ENCODE results near the gene NUP93. TPM values are rescaled to one million over a fixed set of nuclear protein-coding genes. Genes with fewer than 3 reads are reported as not detected.
"Not testable (repeated sequence)": the region's sequence is repeated elsewhere in the genome, so short reads cannot be mapped to it uniquely, and the experiment has no call there.

Gene NUP93
- total RNA-seq, 2 donors from 2014 or later, result 38.8 to 73.3 TPM

- no peaks in the 10 kb centered on the region for H3K27me3 ChIP-seq (replicated peaks; ENCODE audit: insufficient read depth)
- DNase-seq (ENCODE audit: low spot score), result no peak
- H3K36me3 ChIP-seq, result no peaks in the 10 kb centered on the region
- TF ChIP-seq POLR2A (IDR thresholded peaks at IDR 0.05), result no peak
- no peak for TF ChIP-seq POLR2AphosphoS5 (IDR thresholded peaks at IDR 0.05)
- no peak for TF ChIP-seq CTCF (IDR thresholded peaks at IDR 0.05)
- WGBS, result 95% methylated on average over 3 of the region's 3 CpGs
- no peaks in the 10 kb centered on the region for H3K4me1 ChIP-seq (replicated peaks)
- H3K4me3 ChIP-seq, result no peak overlapping the region
- intact Hi-C loops (cut with DNase I), result no loop called here
- H3K9me3 ChIP-seq, result no peaks in the 10 kb centered on the region
- H3K27ac ChIP-seq, result no peak overlapping the region
Measured at GRCh38 chr16:56798955-56799354, 69.0 kb downstream of the NUP93 start.

GRCh38 chr16:56800355-56800754 lies 70.4 kb downstream of the NUP93 start:
- TF ChIP-seq POLR2AphosphoS5 (IDR thresholded peaks at IDR 0.05) (no peak), POLR2A (IDR thresholded peaks at IDR 0.05) (no peak), CTCF (IDR thresholded peaks at IDR 0.05) (no peak)
- Histone ChIP-seq H3K36me3 (no peaks in the 10 kb centered on the region), H3K9me3 (no peaks in the 10 kb centered on the region), H3K27me3 (replicated peaks; ENCODE audit: insufficient read depth) (no peaks in the 10 kb centered on the region), H3K4me1 (replicated peaks) (no peaks in the 10 kb centered on the region), H3K4me3 (no peak overlapping the region), H3K27ac (no peak overlapping the region)
- DNase-seq (ENCODE audit: low spot score), result no peak
- 91% methylated on average over 1 of the region's 1 CpG for WGBS
- intact Hi-C loops (cut with DNase I), result no loop called here

- no peak for DNase-seq (ENCODE audit: low spot score)
- no peaks in the 10 kb centered on the region for H3K27me3 ChIP-seq (replicated peaks; ENCODE audit: insufficient read depth)
- TF ChIP-seq POLR2A (IDR thresholded peaks at IDR 0.05) (no peak), CTCF (IDR thresholded peaks at IDR 0.05) (no peak), POLR2AphosphoS5 (IDR thresholded peaks at IDR 0.05) (no peak)
- no peaks in the 10 kb centered on the region for H3K4me1 ChIP-seq (replicated peaks)
- intact Hi-C loops (cut with DNase I), result no loop called here
- 56% methylated on average over 3 of the region's 3 CpGs for WGBS
- H3K9me3 ChIP-seq, result no peaks in the 10 kb centered on the region
- H3K4me3 ChIP-seq, result no peak overlapping the region
- H3K27ac ChIP-seq, result no peak overlapping the region
- no peaks in the 10 kb centered on the region for H3K36me3 ChIP-seq
Measured at GRCh38 chr16:56801762-56802161, 71.8 kb downstream of the NUP93 start.

GRCh38 chr16:56807011-56807675 lies 77.2 kb downstream of the NUP93 start:
- intact Hi-C loops (cut with DNase I), result no loop called here
- no peaks in the 10 kb centered on the region for H3K36me3 ChIP-seq
- H3K4me3 ChIP-seq, result no peak overlapping the region
- H3K4me1 ChIP-seq (replicated peaks), result no peaks in the 10 kb centered on the region
- peak; percentile 53 for DNase-seq (ENCODE audit: low spot score)
- TF ChIP-seq CTCF (IDR thresholded peaks at IDR 0.05) (no peak), POLR2A (IDR thresholded peaks at IDR 0.05) (no peak), POLR2AphosphoS5 (IDR thresholded peaks at IDR 0.05) (peak; percentile 41)
- no peak overlapping the region for H3K27ac ChIP-seq
- WGBS, result 50% methylated on average over 3 of the region's 3 CpGs
- H3K27me3 ChIP-seq (replicated peaks; ENCODE audit: insufficient read depth), result no peaks in the 10 kb centered on the region
- H3K9me3 ChIP-seq, result no peaks in the 10 kb centered on the region

- H3K4me1 ChIP-seq (replicated peaks); intact Hi-C loops (cut with DNase I); H3K27ac ChIP-seq; H3K27me3 ChIP-seq (replicated peaks; ENCODE audit: insufficient read depth); H3K36me3 ChIP-seq; DNase-seq (ENCODE audit: low spot score); H3K9me3 ChIP-seq; H3K4me3 ChIP-seq: not testable (repeated sequence)
- WGBS, result 95% methylated on average over 9 of the region's 9 CpGs
Measured at GRCh38 chr16:56807676-56808067, 77.7 kb downstream of the NUP93 start.

All from prostate gland (tissue), 2 donors.